HG02943 (cell line): Measurements from ENCODE around the gene HOXB2.

Source experiments
- ATAC-seq: cut with Tn5 transposase; IDR thresholded peaks from one replicate; pipeline ENCODE4 v1.9.1; 2021; ENCODE audit warnings: mild to moderate bottlenecking, low read depth, moderate library complexity; ENCODE audit not compliant: unreplicated experiment

The HOXB2 gene

GRCh38 chr17:48579760-48580554 is 35.0 kb upstream of the HOXB2 start:
- ATAC-seq = no peak

DNA sequence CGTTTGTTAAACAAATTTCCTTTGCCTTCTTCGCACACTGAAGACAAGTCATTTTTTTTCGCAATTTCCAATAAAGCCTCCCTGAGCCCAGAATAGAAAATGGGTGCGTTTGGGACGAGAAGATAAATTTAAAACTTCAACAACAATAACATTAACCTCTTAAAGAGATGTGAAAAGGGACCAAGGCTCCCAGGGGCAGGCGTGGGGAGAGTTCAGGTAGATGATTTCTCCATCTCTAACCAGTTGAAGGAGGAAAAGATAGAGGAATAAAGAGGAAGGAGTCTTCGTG is 34.5 kb upstream of the HOXB2 start:
- ATAC-seq = no peak

DNA sequence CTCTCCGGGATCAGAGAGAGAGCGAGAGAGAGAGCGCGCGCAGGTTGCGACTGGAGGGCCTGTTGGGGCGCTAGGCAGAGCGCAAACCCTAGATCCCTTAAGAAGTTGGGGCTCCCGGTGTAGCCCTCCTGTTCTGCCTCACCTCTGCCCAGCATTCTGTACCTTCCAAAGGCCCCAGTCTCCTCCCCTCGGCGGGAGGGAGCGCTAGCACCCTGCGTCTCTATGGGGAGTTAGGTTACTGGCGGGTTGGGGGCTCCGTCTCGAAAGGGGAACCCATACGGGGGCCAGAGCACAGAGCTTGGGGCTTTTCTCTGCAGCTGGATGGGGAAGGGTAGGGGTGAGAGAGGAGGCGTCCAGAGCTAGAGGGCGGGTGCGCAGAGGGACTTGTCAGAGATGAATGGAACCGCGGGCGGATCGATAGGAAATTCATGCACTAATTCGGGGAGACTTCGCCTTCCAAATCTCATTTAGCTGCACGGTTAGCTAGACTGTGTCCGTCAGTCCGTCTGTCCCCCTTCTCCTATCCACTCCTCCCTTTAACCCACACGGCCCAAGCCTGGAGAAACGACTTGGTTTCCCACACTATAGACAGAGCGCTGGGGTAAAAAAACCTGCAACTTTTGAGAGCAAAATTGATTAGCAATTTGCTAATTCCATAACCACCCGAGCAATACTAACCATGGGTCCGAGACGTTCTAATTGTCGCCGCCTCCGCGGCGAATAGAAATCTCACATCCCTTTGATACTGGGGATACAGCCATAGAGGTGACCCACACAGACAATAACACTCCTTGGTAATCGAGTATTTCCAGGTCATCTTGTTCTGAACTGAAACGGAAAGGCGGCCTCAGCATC is 33.9 kb upstream of the HOXB2 start:
- no peak for ATAC-seq

- ATAC-seq = no peak
Observed at GRCh38 chr17:48577946-48578615, 33.2 kb upstream of the HOXB2 start, which contains the start of gene HOXB4. TSS of gene HOXB4 (minus strand) at chr17:48578350. CDS start at chr17:48578319, 31 bp downstream.

GRCh38 chr17:48577330-48577945 is 32.5 kb upstream of the HOXB2 start:
- ATAC-seq = no peak

- no peak for ATAC-seq
Observed at GRCh38 chr17:48576479-48577309, 31.8 kb upstream of the HOXB2 start.

DNA sequence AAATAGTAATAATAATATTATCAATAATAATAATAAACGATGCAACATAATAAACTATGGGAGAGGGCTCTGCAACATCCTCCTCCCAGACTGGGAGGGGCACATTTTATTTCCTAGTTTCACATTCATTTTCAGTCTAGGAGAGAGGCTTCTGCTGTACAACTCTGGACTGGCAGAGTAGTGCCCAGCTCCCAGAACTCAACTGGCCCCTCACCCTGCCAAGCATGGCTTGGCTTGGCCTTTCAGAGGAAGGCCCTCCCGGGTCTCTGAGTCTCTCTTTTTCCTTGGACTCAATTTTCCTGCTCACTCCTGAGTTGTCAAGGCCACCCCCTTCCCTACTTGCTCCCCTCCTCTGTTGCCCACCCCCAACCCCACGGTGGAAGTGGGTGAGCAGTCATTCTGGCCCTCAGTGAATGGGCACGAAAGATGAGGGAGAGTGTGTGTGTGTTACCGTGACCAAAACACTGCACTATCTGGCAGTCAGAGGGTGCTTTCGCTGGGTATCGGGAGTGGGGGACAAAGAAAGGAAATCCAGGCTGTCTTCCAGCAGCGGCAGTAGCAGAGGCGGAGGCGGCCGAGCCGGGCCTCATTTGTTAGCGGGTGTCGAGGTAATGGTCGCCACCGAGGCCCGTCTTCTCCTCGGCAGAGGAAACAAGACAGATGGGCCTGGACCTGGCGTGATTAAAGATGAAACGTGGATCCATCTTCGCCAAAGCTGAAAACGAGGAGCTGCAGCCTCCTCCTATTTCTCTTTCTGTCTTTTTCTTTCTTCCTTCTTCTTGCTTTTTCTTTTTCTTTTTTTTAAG is 31.0 kb upstream of the HOXB2 start:
- no peak for ATAC-seq

- no peak for ATAC-seq
Observed at GRCh38 chr17:48575066-48575582, 30.2 kb upstream of the HOXB2 start.

GRCh38 chr17:48574505-48575065 is 29.7 kb upstream of the HOXB2 start:
- ATAC-seq = no peak

- ATAC-seq = no peak
Observed at GRCh38 chr17:48571826-48572417, 27.0 kb upstream of the HOXB2 start.

GRCh38 chr17:48571024-48571818 is 26.3 kb upstream of the HOXB2 start:
- no peak for ATAC-seq

DNA sequence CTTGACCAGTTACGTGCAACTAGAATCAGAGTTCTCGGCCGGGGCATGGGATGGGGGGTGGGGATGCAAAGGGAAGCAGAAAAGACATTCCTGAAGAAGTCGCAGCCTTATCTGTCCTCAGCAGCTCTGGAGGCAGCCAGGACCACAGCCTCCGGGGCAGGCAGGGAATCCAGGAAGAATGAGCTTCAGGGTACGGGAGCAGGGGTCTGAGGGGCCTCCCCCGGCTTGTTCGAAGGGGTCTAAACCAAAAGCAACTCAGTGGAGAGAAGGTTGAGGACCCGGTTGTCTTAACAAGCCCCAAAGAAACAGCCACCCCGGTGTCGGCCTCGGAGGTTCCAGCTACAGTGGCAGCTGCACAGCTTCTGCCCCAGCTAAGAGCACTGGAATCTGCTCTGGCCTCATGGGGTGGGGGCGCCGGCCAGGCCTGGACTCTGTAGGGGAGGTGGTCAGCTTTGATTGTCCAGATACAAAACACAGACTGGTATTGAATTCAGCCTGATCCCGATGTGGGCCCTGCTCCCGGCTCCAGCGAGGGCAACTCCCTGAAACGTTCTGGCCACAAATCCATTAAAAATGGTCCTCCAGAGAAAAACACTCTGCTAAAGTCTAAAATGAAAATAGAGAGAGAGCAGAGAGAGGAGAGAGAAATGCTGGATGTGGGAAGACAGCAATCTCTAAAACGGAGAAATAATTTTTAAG is 25.6 kb upstream of the HOXB2 start:
- no peak for ATAC-seq

- ATAC-seq = no peak
Observed at GRCh38 chr17:48569674-48570324, 24.9 kb upstream of the HOXB2 start.

DNA sequence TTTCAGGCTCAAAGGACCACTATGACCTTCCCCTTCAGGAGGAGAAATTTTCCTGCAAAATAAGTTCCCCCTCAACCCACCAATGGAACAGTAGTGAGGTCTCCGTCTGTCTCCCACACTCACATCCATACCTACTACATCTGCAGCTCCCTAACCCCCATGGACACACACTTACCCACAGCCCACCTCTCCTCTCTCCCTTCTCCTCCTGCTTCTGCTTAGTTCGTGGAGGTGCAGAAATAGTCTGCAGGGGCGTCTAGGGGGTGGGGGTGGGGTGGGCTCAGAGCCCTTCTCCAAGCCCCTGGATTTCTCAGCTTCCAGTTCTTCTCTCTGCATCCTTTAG is 24.3 kb upstream of the HOXB2 start:
- no peak for ATAC-seq

DNA sequence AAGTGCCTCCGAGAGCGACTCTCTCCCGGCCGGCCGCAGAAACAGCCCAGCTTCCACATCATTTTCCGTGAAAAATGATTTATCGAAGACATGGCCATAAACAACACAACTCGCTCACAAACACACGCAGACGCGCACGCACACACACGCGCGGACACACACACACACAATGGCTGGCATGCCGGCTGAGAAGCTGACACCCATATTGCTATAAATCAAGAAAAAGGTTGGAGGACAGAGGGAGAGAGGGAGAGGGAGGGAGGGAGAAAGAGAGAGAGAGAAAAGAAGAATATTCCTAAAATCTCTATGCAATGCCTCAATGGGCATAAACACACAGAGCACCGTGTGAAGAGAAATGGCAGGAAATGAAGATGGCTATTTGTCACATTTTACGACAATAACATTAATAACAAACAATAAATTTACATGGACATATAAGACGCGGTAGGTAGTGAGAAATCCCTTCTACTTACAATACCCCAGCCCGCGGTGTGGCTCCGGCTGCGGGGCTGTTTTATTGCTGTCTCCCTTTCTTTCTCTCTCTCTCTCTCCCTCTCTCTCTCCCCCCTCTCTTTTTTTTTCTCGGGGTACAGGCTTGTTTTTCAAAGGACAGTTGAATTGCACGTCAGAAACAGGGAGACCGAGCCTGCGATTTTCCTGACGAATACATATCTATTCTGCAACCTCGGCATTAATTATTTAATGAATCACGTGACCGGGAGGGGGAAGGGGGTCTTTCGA is 23.8 kb upstream of the HOXB2 start:
- ATAC-seq = no peak
